HCT116 (cell line): Measurements from ENCODE around the gene RYR2. TPM values are rescaled to one million over a fixed set of nuclear protein-coding genes. Genes with fewer than 3 reads are reported as not detected.

Experiments
- ATAC-seq: fragments of 200-7000 bp; cut with Tn5 transposase; 2 replicates; pipeline ENCODE4 v1.9.1; 2020; ENCODE audit warnings: mild to moderate bottlenecking, moderate library complexity
- BruUV-seq: library from RNA; stranded (reverse); fragments of 400-500 nt; replicated peaks from 2 replicates; lab custom pipeline; 2021; lab: Mats Ljungman, UMichigan
- CTCF ChIA-PET: fragments of 300-600 bp; sonication (Branson Sonifier 250); formaldehyde crosslinking; loops from one replicate; lab custom pipeline; 2021; ENCODE audit warnings: antibody characterized with exemption; lab: Charles Lee
- POLR2A ChIA-PET: fragments of 300-600, 350-600 bp; sonication (Branson Sonifier 250); formaldehyde crosslinking; loops from one replicate; lab custom pipeline; 2021; ENCODE audit warnings: antibody characterized with exemption; lab: Charles Lee
- RAD21 ChIA-PET, 2 experiments: fragments of 300-600 bp; sonication (Branson Sonifier 250); formaldehyde crosslinking; loops; one replicate each; lab custom pipeline; 2023; ENCODE audit warnings: low total read pairs in 2 of 2; ENCODE audit not compliant: uncharacterized antibody in 2 of 2, unreplicated experiment in 2 of 2, low non-redundant PET in 1 of 2; lab: Charles Lee
- DNase-seq: peaks from one replicate; pipeline ENCODE4 v3.0.0-alpha.2; 2010; ENCODE audit warnings: low read depth, low spot score
- H2AFZ ChIP-seq: fragments of 200-600 bp; shearing (Covaris generic), sonication (generic); 2 replicates; pipeline ENCODE4 v1.6.1; 2017; ENCODE audit warnings: low read depth, mixed run types, mixed read lengths, antibody characterized with exemption, low read length; ENCODE audit not compliant: poor library complexity, severe bottlenecking
- H3K27ac ChIP-seq: 2 replicates; pipeline ENCODE4 v1.5.1; 2012; ENCODE audit warnings: low read depth, low read length
- H3K27me3 ChIP-seq: fragments of 200-600 bp; sonication (generic); 2 replicates; pipeline ENCODE4 v1.6.1; 2016; ENCODE audit warnings: mixed run types, low read length, mixed read lengths; ENCODE audit not compliant: insufficient read depth
- H3K36me3 ChIP-seq, 2 experiments: fragments of 200-500 bp in 1 of 2; fragments of 200-600 bp in 1 of 2; sonication (Bioruptor generic) in 1 of 2; sonication (generic) in 1 of 2; 2 replicates each; pipeline versions ENCODE4 v1.5.1 to v1.6.1; 2014 to 2016; ENCODE audit warnings: low read length in 2 of 2, inconsistent platforms in 1 of 2, mixed read lengths in 1 of 2, mixed run types in 1 of 2; ENCODE audit not compliant: insufficient read depth in 2 of 2, control insufficient read depth in 1 of 2
- H3K4me1 ChIP-seq, 2 experiments: fragments of 200-600 bp in 1 of 2; sonication (generic) in 1 of 2; 2 replicates each; pipeline versions ENCODE4 v1.5.1 to v1.6.1; 2012 to 2017; ENCODE audit warnings: low read length in 2 of 2, inconsistent platforms in 1 of 2, mild to moderate bottlenecking in 1 of 2, mixed read lengths in 1 of 2, mixed run types in 1 of 2, moderate library complexity in 1 of 2; ENCODE audit not compliant: insufficient read depth in 2 of 2, control insufficient read depth in 1 of 2
- H3K4me2 ChIP-seq: fragments of 200-600 bp; sonication (generic); 2 replicates; pipeline ENCODE4 v1.6.1; 2017; ENCODE audit warnings: mixed run types, low read length, mixed read lengths
- H3K4me3 ChIP-seq, 2 experiments: fragments of 200-600 bp in 1 of 2; sonication (generic) in 1 of 2; replicated peaks in 1 of 2; 2 replicates each; pipeline ENCODE4 v1.5.1; 2011 to 2016; ENCODE audit warnings: low read length in 2 of 2, control low read depth in 1 of 2, low read depth in 1 of 2, mild to moderate bottlenecking in 1 of 2, mixed read lengths in 1 of 2, mixed run types in 1 of 2
- H3K79me2 ChIP-seq: fragments of 200-600 bp; sonication (generic); 2 replicates; pipeline ENCODE4 v1.6.1; 2017; ENCODE audit warnings: mild to moderate bottlenecking, mixed run types, low read length, moderate library complexity, mixed read lengths; ENCODE audit not compliant: insufficient read depth
- H3K9ac ChIP-seq: fragments of 200-600 bp; sonication (generic); 2 replicates; pipeline ENCODE4 v1.6.1; 2016; ENCODE audit warnings: low read length, mixed read lengths
- H3K9me2 ChIP-seq: fragments of 200-600 bp; sonication (generic), shearing (Covaris generic); 2 replicates; pipeline ENCODE4 v1.6.1; 2017; ENCODE audit warnings: mixed run types, mild to moderate bottlenecking, moderate library complexity; ENCODE audit not compliant: insufficient read depth
- H3K9me3 ChIP-seq, 2 experiments: fragments of 200-500 bp in 1 of 2; fragments of 200-600 bp in 1 of 2; sonication (Bioruptor generic) in 1 of 2; sonication (generic) in 1 of 2; 2 replicates each; pipeline ENCODE4 v1.6.1; 2014 to 2017; ENCODE audit warnings: low read length in 2 of 2, mixed read lengths in 2 of 2, inconsistent platforms in 1 of 2, low read depth in 1 of 2, mild to moderate bottlenecking in 1 of 2, mixed run types in 1 of 2, moderate library complexity in 1 of 2; ENCODE audit not compliant: control insufficient read depth in 1 of 2, insufficient read depth in 1 of 2
- H4K20me1 ChIP-seq: fragments of 200-600 bp; sonication (generic), shearing (Covaris generic); 2 replicates; pipeline ENCODE4 v1.6.1; 2017; ENCODE audit warnings: mixed run types, mild to moderate bottlenecking, moderate library complexity; ENCODE audit not compliant: insufficient read depth
- ATF3 ChIP-seq: IDR thresholded peaks from 2 replicates; pipeline ENCODE4 v1.6.1; 2012
- CTCF ChIP-seq, 3 experiments: fragments of 200-600 bp in 1 of 3; sonication (generic) in 1 of 3; IDR thresholded peaks in 2 of 3; conservative IDR thresholded peaks in 1 of 3; 2 replicates each; pipeline ENCODE4 v1.5.1; 2012 to 2017; ENCODE audit warnings: low read depth in 2 of 3, low read length in 2 of 3, antibody characterized with exemption in 1 of 3, borderline replicate concordance in 1 of 3, control low read depth in 1 of 3, mild to moderate bottlenecking in 1 of 3, mixed read lengths in 1 of 3, mixed run types in 1 of 3, moderate library complexity in 1 of 3; ENCODE audit not compliant: insufficient read depth in 1 of 3
- EGR1 ChIP-seq: IDR thresholded peaks from 2 replicates; pipeline ENCODE4 v1.6.1; 2012; ENCODE audit warnings: low read depth
- ELF1 ChIP-seq: IDR thresholded peaks from 2 replicates; pipeline ENCODE4 v1.6.1; 2012; ENCODE audit warnings: low read depth, borderline replicate concordance
- EZH2 ChIP-seq: fragments of 200-600 bp; sonication (generic); IDR thresholded peaks from 2 replicates; pipeline ENCODE4 v1.6.1; 2017; ENCODE audit warnings: antibody characterized with exemption, mixed run types
- FOSL1 ChIP-seq: IDR thresholded peaks from 2 replicates; pipeline ENCODE4 v1.6.1; 2012; ENCODE audit warnings: low read depth
- POLR2A ChIP-seq: IDR thresholded peaks from 2 replicates; pipeline ENCODE4 v1.7.0; 2011; ENCODE audit warnings: borderline replicate concordance; ENCODE audit not compliant: insufficient read depth, insufficient read length; ENCODE audit errors: extremely low read depth
- POLR2AphosphoS5 ChIP-seq: IDR thresholded peaks from 2 replicates; pipeline ENCODE4 v1.6.1; 2011; ENCODE audit warnings: mild to moderate bottlenecking, low read depth, low read length, moderate library complexity
- YY1 ChIP-seq: IDR thresholded peaks from 2 replicates; pipeline ENCODE4 v1.6.1; 2011; ENCODE audit warnings: low read length, low read depth, moderate library complexity, mild to moderate bottlenecking; ENCODE audit not compliant: insufficient replicate concordance; ENCODE audit errors: extremely low read depth
- ZFX ChIP-seq: fragments of 450-650 bp; IDR thresholded peaks from 2 replicates; pipeline ENCODE4 v1.6.1; 2017
- intact Hi-C: fragments of 100-400 bp; cut with micrococcal nuclease; formaldehyde crosslinking; loops from 2 replicates; pipeline ENCODE4 v1.10.0; 2022
- total RNA-seq: library from RNA; stranded (reverse); gene quantifications from one replicate; pipeline ENCODE4 v1.2.1, GENCODE V29; 2021; ENCODE audit not compliant: unreplicated experiment

RYR2 gene
- total RNA-seq, 1 experiment from 2014 or later: 0.02 TPM

- intact Hi-C loops: no loop called here
- CTCF ChIA-PET: no interaction called here
- BruUV-seq: no TSS peak
These were observed 398.4 kb downstream of the RYR2 start for GRCh38 chr1:237440346-237440745.

More at GRCh38 chr1:237440346-237440745, 398.4 kb downstream of the RYR2 start:
- no peaks in the 10 kb centered on the region for H3K36me3 ChIP-seq
- no peaks in the 10 kb centered on the region for H3K79me2 ChIP-seq
- no peaks in the 10 kb centered on the region for H3K27me3 ChIP-seq
- no peak overlapping the region for H3K4me2 ChIP-seq
- no peak for ATAC-seq
- TF ChIP-seq FOSL1 (no peak), EGR1 (no peak), EZH2 (no peak), POLR2A (no peak), ELF1 (no peak), POLR2AphosphoS5 (no peak), ATF3 (no peak), YY1 (no peak), ZFX (no peak), CTCF (IDR thresholded peaks at IDR 0.05 in 2 of 3, conservative IDR thresholded peaks at IDR 0.05 in 1 of 3; ENCODE audit: borderline replicate concordance in 1 of 3, insufficient read depth in 1 of 3, low read depth in 2 of 3, low read length in 2 of 3) (no peak)
- TF ChIP-seq, all 23 proteins: peak for 0
- H3K9me2 ChIP-seq: no peaks in the 10 kb centered on the region
- no peak overlapping the region for H3K4me3 ChIP-seq
- ChIA-PET POLR2A (no interaction called here), RAD21 (no interaction called here)
- no peak overlapping the region for H3K9ac ChIP-seq
- H2AFZ ChIP-seq: no peak overlapping the region
- DNase-seq: no peak
- H3K9me3 ChIP-seq: peaks cover 3 to 8% of the 10 kb centered on the region in 2 experiments; a peak in 2 of 4 replicates
- H4K20me1 ChIP-seq: no peaks in the 10 kb centered on the region
- no peaks in the 10 kb centered on the region for H3K4me1 ChIP-seq
- no peak overlapping the region for H3K27ac ChIP-seq
